AG10803 (cell line): ENCODE data around the gene CXXC5.

Source experiments
- DNase-seq: peaks from one replicate; pipeline ENCODE4 v3.0.0; 2010; ENCODE audit warnings: low read depth
- H3K4me3 ChIP-seq: 2 replicates; pipeline ENCODE4 v1.5.1; 2011; ENCODE audit warnings: mild to moderate bottlenecking, low read length, control low read depth
- TF ChIP-seq, protein P1 (sequence below): conservative IDR thresholded peaks from 2 replicates; pipeline ENCODE4 v1.5.1; 2011; ENCODE audit warnings: mild to moderate bottlenecking, low read length, control low read depth, inconsistent platforms

Gene CXXC5

DNA sequence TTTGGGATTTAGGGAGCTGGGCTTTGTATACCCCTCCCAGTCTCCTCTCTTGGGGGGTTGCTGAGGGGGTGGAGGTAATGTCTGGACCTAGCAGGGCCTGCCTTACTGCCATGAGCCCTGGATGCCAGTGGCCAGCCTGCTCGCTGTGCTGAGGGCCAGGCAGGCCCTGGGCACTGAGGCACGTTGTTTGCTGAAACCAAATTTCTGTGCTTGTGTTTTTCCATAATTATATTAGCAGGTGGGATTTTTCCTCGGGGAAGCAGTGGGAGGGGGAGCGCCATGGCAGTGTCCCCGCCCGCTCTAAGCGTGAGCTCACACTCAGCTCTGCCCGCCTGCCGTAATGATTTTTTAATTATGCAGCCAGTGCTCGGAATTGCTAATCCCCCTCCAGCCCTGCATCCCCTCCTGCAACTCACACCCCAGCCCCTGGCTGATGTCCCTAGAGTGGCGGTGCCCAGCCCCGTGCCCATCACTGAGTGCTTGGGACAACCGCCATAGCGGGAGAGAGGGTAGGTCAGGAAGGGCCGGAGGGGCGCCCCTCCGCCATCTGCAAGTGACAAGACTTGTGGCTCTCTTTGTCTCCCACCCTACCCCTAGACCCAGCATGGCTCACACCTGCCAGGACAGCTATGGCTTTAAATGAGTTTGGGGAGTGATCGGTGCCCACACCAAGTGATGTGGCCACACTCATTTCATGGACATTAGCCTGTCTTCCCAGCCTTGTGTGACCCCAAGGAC, 20.9 kb downstream of the CXXC5 start:
- H3K4me3 ChIP-seq: peak overlapping the region; percentile 53
- TF ChIP-seq, protein P1, sequence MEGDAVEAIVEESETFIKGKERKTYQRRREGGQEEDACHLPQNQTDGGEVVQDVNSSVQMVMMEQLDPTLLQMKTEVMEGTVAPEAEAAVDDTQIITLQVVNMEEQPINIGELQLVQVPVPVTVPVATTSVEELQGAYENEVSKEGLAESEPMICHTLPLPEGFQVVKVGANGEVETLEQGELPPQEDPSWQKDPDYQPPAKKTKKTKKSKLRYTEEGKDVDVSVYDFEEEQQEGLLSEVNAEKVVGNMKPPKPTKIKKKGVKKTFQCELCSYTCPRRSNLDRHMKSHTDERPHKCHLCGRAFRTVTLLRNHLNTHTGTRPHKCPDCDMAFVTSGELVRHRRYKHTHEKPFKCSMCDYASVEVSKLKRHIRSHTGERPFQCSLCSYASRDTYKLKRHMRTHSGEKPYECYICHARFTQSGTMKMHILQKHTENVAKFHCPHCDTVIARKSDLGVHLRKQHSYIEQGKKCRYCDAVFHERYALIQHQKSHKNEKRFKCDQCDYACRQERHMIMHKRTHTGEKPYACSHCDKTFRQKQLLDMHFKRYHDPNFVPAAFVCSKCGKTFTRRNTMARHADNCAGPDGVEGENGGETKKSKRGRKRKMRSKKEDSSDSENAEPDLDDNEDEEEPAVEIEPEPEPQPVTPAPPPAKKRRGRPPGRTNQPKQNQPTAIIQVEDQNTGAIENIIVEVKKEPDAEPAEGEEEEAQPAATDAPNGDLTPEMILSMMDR: no peak
- no peak for DNase-seq

DNA sequence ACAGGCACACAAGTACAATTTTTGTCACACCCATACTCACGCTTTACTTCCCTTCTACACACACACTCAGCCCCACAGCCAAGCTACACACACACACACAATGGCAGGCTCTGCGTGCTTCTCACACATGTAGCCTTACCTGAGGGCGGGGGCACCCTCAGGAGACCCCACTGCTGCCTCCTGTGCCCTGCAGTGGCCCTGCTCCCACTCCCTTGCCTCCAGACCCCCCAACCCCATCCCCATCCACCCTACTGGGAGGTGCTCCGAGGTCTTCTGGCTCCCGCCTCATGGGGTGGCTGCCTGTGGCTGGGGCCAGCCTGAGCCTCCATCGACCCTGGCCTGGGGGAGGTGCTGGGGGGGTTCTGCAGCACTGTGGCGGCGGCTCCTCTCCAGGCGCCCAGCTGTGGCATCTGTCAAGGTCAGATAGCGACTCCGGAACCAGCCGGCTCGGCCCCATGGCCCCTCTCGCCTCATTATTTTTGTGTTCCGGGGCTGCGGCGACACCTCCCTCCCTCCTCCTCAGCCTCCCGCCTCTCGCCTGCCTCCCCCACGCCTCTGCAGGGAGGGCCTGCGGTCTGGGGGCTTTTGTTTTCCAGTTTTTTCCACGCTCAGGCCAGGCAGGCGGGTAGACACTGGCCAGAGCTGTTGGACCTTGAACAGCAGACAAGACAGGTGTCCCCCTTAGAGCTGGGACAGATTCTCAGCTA, 21.7 kb downstream of the CXXC5 start:
- DNase-seq: no peak
- TF ChIP-seq, protein P1: no peak
- H3K4me3 ChIP-seq: no peak overlapping the region

DNA sequence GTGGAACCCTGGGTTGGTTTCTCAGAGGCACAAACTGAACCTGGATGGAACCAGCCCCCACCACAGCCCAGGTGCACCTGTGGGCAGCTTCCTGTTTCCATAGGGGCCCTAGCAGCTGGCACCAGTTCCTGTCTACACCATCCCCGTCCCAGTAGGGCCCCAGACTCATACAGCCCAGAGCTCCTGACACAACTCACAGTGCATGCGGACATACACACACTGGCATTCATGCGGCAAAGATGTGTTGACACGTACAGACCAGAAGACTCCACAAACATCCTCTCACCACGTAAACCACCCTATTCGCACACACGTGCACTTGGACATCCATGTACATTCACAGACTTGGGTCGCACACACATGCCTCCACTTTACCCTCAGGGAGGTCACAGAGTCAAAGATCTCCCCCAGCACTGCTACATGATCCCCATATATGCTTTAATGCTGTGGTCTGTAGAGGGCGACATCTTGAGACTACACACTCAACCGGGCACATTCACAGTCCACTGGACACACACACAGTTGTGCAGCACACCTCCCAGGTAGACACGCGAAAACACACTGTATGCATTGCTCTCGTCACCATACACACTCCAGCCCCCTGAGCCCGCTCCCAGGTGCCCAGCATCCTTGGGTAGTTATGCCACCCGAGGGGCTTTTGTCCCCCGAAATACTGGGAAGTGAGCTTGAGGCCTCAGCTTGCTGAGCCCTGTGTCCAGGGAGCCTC, 22.4 kb downstream of the CXXC5 start:
- H3K4me3 ChIP-seq: no peak overlapping the region
- TF ChIP-seq, protein P1: peak; percentile 42
- DNase-seq: no peak

DNA sequence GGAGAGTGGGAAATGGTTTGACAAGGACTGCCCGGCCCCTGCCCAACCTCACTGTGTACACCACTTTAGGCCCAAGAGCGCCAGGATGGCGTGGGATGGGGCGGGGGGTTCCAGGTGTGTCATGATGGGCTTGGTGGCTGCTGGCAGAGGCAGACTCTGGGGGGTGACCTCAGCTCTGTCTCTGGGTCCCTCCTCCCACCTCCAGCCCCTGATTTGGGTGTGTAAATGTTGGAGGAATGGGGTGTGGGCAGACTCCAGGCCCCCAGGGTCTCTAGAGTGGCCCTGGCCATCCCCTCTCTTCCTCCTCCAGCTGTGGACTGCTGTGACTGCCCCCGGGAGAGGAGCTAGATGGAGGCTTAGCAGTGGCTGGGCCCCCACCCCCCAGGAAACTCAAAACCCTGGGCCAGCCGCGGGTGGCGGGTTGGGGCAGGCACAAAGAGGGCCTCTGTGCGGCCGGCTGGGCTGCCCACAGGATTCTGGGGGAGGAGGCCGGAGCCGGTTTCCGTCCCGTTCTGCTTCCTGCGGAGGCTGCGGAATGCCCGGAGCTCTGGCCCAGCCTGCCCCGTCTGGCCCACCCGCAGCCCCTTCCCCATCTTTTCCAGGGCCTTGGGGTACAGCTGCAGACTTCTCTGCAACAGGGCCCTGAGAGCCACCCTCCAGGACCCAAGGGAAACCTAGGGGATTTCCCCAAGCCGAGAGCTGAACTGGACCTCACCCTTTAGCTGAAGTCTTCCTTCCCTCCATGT, 23.1 kb downstream of the CXXC5 start:
- no peak for DNase-seq
- TF ChIP-seq, protein P1: no peak
- no peak overlapping the region; the same call in 1 of the 2 replicates for H3K4me3 ChIP-seq

DNA sequence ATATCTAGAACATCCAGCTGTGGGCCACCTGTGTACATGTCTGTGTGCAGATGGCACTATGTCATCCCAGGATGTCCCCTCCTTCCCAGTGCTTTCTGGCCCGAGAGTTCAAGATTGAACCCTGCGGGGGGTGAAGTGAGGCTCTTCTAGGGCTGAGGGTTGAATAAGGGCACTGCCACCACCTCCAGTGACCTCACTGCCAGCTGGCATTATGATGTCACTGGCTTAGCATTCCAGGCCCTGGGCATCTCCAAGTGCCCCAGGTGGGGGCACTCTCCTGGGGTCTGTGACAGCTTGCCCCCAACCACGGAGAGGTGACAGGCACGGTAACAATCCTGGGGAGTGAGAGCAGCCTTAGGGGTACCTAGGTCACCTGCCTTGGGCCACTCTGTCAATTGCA, 27.1 kb downstream of the CXXC5 start:
- no peak for DNase-seq

DNA sequence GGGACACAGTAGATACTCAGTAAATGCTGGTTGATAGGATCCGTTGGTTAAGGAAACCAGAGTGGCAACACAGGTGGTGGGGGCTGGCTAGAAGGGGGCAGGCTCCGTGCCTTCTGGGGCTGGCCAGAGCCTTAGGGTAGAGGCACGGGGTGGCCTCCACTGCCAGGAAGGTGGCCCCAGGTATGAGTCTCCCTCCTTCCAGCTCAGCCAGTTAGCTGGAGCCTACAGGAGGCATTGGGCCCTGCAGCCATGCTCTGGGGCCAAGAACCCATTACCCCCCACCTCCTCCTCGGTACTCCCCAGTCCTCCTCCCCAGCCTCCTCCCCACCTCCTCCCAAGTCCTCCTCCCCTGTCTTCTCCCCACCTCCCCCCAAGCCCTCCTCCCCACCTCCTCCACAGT, 27.7 kb downstream of the CXXC5 start:
- H3K4me3 ChIP-seq: no peak overlapping the region
- TF ChIP-seq, protein P1: no peak
- DNase-seq: no peak

More for the DNA sequence above, 27.1 kb downstream of the CXXC5 start:
- H3K4me3 ChIP-seq: no peak overlapping the region
- TF ChIP-seq, protein P1: no peak
